DND-41 (cell line): ENCODE results near the gene SYNC.

Source experiments
- ATAC-seq: fragments of 200-7000 bp; cut with Tn5 transposase; 3 replicates; pipeline ENCODE4 v1.9.1; 2021; ENCODE audit warnings: low read depth; ENCODE audit not compliant: insufficient read depth
- DNase-seq: peaks from one replicate; pipeline ENCODE4 v3.0.0-alpha.2; 2020
- H2AFZ ChIP-seq: 2 replicates; pipeline ENCODE4 v1.6.0; 2012; ENCODE audit warnings: low read depth, low read length
- H3K27ac ChIP-seq: 2 replicates; pipeline ENCODE4 v1.5.1; 2012; ENCODE audit warnings: low read length, inconsistent platforms
- H3K27me3 ChIP-seq: fragments of 200-600 bp; sonication (generic); 2 replicates; pipeline ENCODE4 v1.6.0; 2012; ENCODE audit warnings: low read length, mild to moderate bottlenecking, inconsistent platforms; ENCODE audit not compliant: insufficient read depth, poor library complexity
- H3K36me3 ChIP-seq: 2 replicates; pipeline ENCODE4 v1.5.1; 2012; ENCODE audit warnings: low read length, inconsistent platforms; ENCODE audit not compliant: insufficient read depth
- H3K4me1 ChIP-seq: 2 replicates; pipeline ENCODE4 v1.5.1; 2012; ENCODE audit warnings: mild to moderate bottlenecking, low read length; ENCODE audit not compliant: insufficient read depth
- H3K4me2 ChIP-seq: 2 replicates; pipeline ENCODE4 v1.6.0; 2012; ENCODE audit warnings: mild to moderate bottlenecking, moderate library complexity, low read length, inconsistent platforms; ENCODE audit not compliant: insufficient read depth
- H3K4me3 ChIP-seq, 2 experiments: fragments of 200-600 bp in 1 of 2; shearing (Covaris generic) in 1 of 2; 2 replicates each; pipeline ENCODE4 v1.5.1; 2012 to 2016; ENCODE audit warnings: inconsistent platforms in 2 of 2, low read length in 2 of 2, mild to moderate bottlenecking in 2 of 2, low read depth in 1 of 2, moderate library complexity in 1 of 2
- H3K79me2 ChIP-seq: 2 replicates; pipeline ENCODE4 v1.6.0; 2012; ENCODE audit warnings: low read length, inconsistent platforms; ENCODE audit not compliant: insufficient read depth
- H3K9ac ChIP-seq: 2 replicates; pipeline ENCODE4 v1.6.0; 2012; ENCODE audit warnings: low read depth, mild to moderate bottlenecking, inconsistent platforms, low read length, moderate library complexity
- H3K9me3 ChIP-seq: 2 replicates; pipeline ENCODE4 v1.5.1; 2012; ENCODE audit warnings: low read length, moderate library complexity, mild to moderate bottlenecking, inconsistent platforms; ENCODE audit not compliant: insufficient read depth, severe bottlenecking
- H4K20me1 ChIP-seq: 2 replicates; pipeline ENCODE4 v1.6.0; 2012; ENCODE audit warnings: low read length; ENCODE audit not compliant: insufficient read depth
- EZH2 ChIP-seq: IDR thresholded peaks from 3 replicates; pipeline ENCODE4 v1.6.1; 2012; ENCODE audit warnings: borderline replicate concordance, low read depth, mild to moderate bottlenecking, moderate library complexity, low read length, inconsistent platforms; ENCODE audit not compliant: severe bottlenecking
- TF ChIP-seq, protein P1 (sequence below): IDR thresholded peaks from 2 replicates; pipeline ENCODE4 v1.5.1; 2012; ENCODE audit warnings: borderline replicate concordance, low read length, moderate library complexity, mild to moderate bottlenecking; ENCODE audit not compliant: poor library complexity, severe bottlenecking; ENCODE audit errors: extremely low read depth

Gene SYNC

GRCh38 chr1:32685498-32685897, 17.1 kb downstream of the SYNC start:
- peaks cover 62% of the 10 kb centered on the region for H3K36me3 ChIP-seq
- ATAC-seq, result no peak

DNA sequence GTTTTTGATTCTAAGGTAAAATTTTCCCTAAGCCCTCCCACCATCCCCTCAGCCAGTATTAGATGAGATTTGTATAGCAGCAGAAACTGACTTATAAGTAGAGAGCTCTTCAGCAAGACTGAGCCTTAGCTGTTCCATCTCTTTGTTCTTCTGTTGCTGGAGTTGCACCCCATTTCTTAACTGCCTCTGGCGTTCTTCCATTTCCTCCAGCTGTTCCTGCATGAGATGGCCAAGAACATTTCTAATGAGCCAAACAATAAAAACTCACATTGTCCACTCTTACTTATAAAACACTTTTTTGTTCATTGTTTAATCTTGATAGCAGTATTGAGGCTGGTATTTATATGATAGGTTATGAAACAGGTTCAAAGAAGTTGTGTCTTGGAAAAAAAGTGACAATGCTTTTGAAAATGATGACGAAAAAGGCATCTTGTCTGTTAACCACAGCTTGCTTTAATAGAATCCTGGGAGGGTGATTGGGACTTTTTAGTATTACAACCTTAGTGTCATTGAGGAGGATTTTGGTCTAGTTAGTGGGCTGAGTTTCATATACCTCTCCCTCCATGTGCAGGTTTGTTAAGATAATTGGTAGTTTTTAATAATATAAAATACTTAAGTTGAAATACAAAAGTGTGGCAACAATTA, 18.3 kb downstream of the SYNC start:
- Histone ChIP-seq H3K79me2 (no peaks in the 10 kb centered on the region), H3K36me3 (peaks cover 73% of the 10 kb centered on the region), H3K4me2 (no peak overlapping the region), H3K9me3 (no peaks in the 10 kb centered on the region), H3K4me1 (no peaks in the 10 kb centered on the region), H2AFZ (no peak overlapping the region), H3K27me3 (no peaks in the 10 kb centered on the region), H3K9ac (no peak overlapping the region), H3K4me3 (no peak overlapping the region), H4K20me1 (0 out of 2 replicates have a peak, but pooled peaks cover 2% of the 10 kb centered on the region), H3K27ac (no peak overlapping the region)
- TF ChIP-seq, protein P1, sequence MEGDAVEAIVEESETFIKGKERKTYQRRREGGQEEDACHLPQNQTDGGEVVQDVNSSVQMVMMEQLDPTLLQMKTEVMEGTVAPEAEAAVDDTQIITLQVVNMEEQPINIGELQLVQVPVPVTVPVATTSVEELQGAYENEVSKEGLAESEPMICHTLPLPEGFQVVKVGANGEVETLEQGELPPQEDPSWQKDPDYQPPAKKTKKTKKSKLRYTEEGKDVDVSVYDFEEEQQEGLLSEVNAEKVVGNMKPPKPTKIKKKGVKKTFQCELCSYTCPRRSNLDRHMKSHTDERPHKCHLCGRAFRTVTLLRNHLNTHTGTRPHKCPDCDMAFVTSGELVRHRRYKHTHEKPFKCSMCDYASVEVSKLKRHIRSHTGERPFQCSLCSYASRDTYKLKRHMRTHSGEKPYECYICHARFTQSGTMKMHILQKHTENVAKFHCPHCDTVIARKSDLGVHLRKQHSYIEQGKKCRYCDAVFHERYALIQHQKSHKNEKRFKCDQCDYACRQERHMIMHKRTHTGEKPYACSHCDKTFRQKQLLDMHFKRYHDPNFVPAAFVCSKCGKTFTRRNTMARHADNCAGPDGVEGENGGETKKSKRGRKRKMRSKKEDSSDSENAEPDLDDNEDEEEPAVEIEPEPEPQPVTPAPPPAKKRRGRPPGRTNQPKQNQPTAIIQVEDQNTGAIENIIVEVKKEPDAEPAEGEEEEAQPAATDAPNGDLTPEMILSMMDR, result no peak
- TF ChIP-seq EZH2, result no peak
- no peak for ATAC-seq
- DNase-seq, result no peak

More at GRCh38 chr1:32685498-32685897, 17.1 kb downstream of the SYNC start:
- TF ChIP-seq, protein P1, result no peak
- TF ChIP-seq EZH2, result no peak
- Histone ChIP-seq H4K20me1 (0 out of 2 replicates have a peak, but pooled peaks cover 2% of the 10 kb centered on the region), H3K27ac (no peak overlapping the region), H3K4me3 (no peak overlapping the region), H3K79me2 (no peaks in the 10 kb centered on the region), H3K4me2 (no peak overlapping the region), H3K9ac (no peak overlapping the region), H3K4me1 (no peaks in the 10 kb centered on the region), H3K9me3 (no peaks in the 10 kb centered on the region), H2AFZ (no peak overlapping the region), H3K27me3 (no peaks in the 10 kb centered on the region)
- DNase-seq, result no peak

- H3K4me2 ChIP-seq, result no peak overlapping the region
- H3K27me3 ChIP-seq, result no peaks in the 10 kb centered on the region
- ATAC-seq, result no peak
- no peaks in the 10 kb centered on the region for H3K9me3 ChIP-seq
- no peak for DNase-seq
- no peak overlapping the region for H3K4me3 ChIP-seq
- no peak overlapping the region for H3K9ac ChIP-seq
- H3K27ac ChIP-seq, result no peak overlapping the region
- peaks cover 82% of the 10 kb centered on the region for H3K36me3 ChIP-seq
- H2AFZ ChIP-seq, result no peak overlapping the region
- H3K4me1 ChIP-seq, result no peaks in the 10 kb centered on the region
- TF ChIP-seq, protein P1, result no peak
- no peak for TF ChIP-seq EZH2
- H4K20me1 ChIP-seq, result peaks cover 5% of the 10 kb centered on the region; the same call in 1 of the 2 replicates
- no peaks in the 10 kb centered on the region for H3K79me2 ChIP-seq
Observed at GRCh38 chr1:32683397-32683796, 19.2 kb downstream of the SYNC start.
